NOMO-1 (cell line): ENCODE measurements around the gene GYS1.
"Not testable (repeated sequence)": the region's sequence is repeated elsewhere in the genome, so short reads cannot be mapped to it uniquely, and the experiment has no call there.

Source experiments
- DNase-seq, 2 experiments: peaks; one replicate each; lab custom pipeline; 2025; ENCODE audit not compliant: unreplicated experiment in 2 of 2; lab: John Stamatoyannopoulos, UW

The GYS1 gene

GRCh38 chr19:48993175-48994034, at the start of gene GYS1, which contains the start of gene RUVBL2:
TSS of gene GYS1 (minus strand) at chr19:48993309. CDS start at chr19:48993112, 197 bp downstream.
TSS of gene RUVBL2 (plus strand) at chr19:48993887. CDS start at chr19:48993912, 25 bp downstream.
- peak; percentile 99 to 100 for DNase-seq

DNA sequence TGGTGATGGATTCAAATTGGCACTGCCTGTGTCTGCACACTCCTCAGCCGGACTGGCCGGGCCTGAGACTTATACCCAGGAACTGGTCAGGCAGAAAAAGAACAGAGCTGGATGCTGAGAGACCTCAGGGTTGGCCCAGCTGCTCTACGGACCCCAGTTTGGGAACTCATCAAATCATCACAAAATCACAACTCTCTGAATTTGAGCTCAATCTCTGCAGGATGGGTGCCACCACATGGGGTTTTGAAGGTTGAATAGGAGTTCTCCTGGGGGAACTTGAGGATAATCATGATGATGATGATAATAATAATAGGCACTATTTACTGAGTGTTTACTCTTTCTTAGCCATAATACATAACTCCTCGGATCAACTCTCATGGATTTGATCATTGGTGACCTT, 49.6 kb upstream of the GYS1 start:
- not testable (repeated sequence) for DNase-seq

DNA sequence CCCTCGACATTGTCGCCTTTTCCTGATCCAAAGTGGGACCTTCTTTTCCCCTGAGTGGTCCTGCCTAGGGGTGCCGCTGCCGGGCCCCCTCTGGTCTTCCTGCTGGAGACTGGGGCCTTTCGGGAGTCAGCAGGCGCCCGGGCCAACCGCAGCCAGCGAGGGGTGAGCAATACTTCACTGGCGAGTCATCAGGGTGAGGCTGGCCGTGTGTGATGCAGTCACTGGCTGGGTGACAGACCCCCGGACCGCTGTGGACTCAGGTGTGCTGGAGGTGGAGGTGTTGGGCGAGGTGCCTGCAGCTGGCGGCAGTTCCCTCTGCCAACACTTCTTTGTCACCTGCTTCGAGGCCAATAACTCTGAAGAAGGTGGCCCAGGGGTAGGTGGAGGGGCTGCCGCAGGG, 49.1 kb upstream of the GYS1 start:
- no peak for DNase-seq

- DNase-seq, result not testable (repeated sequence)
Observed at GRCh38 chr19:49039736-49040135, 46.6 kb upstream of the GYS1 start.

DNA sequence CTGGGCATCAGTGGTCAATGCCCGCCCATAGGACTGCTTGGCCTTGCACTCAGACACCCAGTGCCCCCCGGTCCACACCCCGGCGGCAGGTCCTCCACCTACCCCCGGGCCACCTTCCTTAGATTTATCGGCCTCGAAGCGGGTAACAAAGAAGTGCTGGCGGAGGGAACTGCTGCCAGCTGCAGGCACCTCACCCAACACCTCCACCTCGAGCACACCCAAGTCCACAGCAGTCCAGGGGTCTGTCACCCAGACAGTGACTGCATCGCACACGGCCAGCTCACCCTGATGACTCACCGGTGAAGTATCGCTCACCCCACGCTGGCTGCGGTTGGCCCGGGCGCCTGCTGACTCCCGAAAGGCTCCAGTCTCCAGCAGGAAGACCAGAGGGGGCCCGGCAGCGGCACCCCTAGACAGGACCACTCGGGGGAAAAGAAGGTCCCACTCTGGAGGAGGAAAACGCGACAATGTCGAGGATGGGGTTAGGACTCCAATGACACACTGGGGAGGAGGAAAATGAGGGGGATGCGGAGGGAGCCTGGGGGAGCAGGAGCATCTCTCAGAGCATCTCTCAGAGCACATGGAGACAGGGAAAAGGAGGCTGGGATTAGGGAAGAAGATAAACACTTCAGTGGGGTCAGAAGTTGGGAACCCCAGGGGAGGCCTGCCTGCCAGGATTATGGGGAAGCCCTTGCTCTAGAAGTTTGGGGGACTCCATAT, 45.6 kb upstream of the GYS1 start:
- DNase-seq, result not testable (repeated sequence)

DNA sequence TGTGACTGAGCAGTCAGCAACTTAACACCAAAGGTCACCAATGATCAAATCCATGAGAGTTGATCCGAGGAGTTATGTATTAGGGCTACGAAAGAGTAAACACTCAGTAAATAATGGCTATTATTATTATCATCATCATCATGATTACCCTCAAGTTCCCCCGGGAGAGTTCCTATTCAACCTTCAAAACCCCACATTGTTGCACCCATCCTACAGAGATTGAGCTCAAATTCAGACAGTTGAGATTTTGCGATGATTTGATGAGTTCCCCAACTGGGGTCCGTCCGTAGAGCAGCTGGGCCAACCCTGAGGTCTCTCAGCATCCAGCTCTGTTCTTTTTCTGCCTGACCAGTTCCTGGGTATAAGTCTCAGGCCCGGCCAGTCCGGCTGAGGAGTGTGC, 45.0 kb upstream of the GYS1 start:
- DNase-seq, result not testable (repeated sequence)

- not testable (repeated sequence) for DNase-seq
Observed at GRCh38 chr19:49036815-49037214, 43.7 kb upstream of the GYS1 start, which contains the start of gene CGB1. TSS of gene CGB1 (minus strand) at chr19:49036895. CDS start at chr19:49036711, 184 bp downstream.

- not testable (repeated sequence) for DNase-seq
Observed at GRCh38 chr19:49031642-49032301, 38.7 kb upstream of the GYS1 start, which contains the start of gene CGB2. TSS of gene CGB2 (plus strand) at chr19:49031890. CDS start at chr19:49032096, 206 bp downstream.

DNA sequence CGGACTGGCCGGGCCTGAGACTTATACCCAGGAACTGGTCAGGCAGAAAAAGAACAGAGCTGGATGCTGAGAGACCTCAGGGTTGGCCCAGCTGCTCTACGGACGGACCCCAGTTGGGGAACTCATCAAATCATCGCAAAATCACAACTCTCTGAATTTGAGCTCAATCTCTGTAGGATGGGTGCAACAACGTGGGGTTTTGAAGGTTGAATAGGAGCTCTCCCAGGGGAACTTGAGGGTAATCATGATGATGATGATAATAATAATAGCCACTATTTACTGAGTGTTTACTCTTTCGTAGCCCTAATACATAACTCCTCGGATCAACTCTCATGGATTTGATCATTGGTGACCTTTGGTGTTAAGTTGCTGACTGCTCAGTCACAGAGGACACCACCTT, 37.2 kb upstream of the GYS1 start:
- DNase-seq, result not testable (repeated sequence)

- not testable (repeated sequence) for DNase-seq
Observed at GRCh38 chr19:49029749-49030148, 36.6 kb upstream of the GYS1 start.

GRCh38 chr19:49028686-49029085, 35.6 kb upstream of the GYS1 start:
- DNase-seq, result not testable (repeated sequence)

DNA sequence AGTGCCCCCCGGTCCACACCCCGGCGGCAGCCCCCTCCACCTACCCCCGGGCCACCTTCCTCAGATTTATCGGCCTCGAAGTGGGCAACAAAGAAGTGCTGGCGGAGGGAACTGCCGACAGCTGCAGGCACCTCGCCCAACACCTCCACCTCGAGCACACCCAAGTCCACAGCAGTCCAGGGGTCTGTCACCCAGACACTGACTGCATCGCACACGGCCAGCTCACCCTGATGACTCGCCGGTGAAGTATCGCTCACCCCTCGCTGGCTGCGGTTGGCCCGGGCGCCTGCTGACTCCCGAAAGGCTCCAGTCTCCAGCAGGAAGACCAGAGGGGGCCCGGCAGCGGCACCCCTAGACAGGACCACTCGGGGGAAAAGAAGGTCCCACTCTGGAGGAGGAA, 32.5 kb upstream of the GYS1 start:
- DNase-seq, result not testable (repeated sequence)

- not testable (repeated sequence) for DNase-seq
Observed at GRCh38 chr19:49025088-49025487, 32.0 kb upstream of the GYS1 start.

DNA sequence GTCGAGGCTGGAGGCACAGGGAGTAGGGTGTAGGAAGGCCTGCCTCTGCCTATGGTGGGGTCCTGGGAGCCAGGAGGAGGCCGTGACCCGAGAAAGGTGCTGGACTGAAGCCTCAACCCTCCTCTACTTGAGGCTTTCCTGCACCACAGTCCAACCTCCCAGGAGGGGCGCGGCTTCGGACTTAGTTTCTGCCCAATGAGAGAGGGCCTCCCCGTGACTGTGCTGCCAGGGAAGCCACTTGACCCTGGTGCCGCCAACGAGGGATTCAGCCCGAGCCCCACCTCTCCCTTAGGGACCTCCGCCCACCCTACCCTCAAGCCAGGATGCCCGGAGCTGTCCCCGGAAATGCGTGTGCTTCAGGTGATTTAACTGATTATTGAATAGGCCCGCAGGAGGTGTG, 31.1 kb upstream of the GYS1 start, which contains the start of gene CGB3:
Gene CGB3 (minus strand): TSS at position 101 of the 400 bp plus-strand sequence. CDS start 362 bp downstream, outside the sequence.
- not testable (repeated sequence) for DNase-seq

DNA sequence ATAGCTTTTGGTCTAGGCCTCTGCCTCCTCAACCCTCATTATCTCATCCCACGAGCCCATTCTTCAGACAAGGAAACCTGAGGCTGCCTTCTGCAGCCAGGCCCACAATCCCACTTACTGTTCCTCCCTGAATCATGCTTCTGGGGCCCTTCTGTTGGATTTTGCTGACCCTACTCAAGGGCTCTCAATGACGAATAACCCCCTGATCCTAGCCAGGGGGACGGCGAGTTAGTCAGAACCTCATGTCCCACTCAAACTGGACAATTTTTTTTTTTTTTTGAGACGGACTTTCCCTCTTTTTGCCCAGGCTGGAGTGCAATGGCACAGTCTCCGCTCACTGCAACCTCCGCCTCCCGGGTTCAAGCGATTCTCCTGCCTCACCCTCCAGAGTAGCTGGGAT, 29.0 kb upstream of the GYS1 start:
- no peak for DNase-seq

DNA sequence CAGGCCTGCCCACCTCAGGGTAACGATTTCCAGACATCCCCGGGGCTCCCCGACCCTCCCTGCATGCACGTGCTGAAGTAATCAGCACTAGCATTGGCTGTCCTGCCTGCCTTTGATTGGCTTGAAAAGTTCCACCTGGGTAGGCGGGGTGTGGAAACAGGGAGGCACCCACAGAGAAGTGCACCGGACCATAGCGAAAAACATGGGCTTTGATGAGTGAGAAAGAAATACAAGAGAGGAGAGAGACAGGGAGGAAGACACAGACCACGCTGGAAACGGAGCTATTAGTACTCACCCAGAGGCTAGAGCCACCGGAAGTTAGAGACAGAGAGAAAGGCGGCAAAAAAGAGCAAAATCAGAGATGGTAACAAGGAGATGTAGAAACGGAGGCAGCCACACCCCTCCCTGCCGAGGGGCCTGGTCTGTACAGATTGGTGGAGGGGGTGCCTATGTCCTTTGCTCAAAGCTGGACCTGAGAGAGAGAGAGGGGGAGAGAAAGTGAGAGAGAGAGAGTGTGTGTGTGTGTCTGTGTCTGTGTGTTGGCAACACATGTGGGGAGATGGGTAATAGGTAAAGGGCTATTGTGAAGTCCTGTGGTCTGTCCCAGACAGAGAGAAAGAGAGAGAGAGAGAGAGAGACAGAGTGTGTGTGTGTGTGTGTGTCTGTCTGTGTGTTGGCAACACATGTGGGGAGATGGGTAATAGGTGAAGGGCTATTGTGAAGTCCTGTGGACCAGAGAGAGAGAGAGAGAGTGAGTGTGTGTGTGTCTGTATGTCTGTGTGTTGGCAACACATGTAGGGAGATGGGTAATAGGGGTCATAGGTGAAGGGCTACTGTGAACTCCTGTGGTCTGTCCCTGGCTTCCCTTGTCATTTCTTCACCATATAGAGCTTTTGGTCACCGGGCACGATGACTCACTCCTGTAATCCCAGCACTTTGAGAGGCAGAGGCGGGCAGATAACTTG, 28.1 kb upstream of the GYS1 start:
- DNase-seq, result no peak

DNA sequence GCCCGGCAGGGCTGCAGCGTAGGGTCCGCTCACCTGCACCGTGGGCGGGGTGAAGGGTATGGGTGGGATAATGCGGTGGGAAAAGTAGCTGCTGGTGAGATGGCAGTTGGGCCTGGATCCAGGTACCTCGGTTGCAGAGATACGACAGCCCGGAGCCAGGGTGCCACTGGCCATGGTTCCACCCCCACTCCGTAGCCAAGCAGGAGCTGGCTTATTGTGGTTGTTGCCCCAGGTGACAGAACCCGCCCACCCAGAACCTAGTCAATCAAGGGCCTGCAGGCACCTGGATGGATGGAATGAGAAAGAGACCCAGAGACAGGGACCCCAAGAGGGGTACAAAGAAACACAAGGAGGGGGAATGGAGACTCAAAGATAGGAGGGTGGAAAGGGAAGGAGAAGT, 27.2 kb upstream of the GYS1 start:
- no peak for DNase-seq

DNA sequence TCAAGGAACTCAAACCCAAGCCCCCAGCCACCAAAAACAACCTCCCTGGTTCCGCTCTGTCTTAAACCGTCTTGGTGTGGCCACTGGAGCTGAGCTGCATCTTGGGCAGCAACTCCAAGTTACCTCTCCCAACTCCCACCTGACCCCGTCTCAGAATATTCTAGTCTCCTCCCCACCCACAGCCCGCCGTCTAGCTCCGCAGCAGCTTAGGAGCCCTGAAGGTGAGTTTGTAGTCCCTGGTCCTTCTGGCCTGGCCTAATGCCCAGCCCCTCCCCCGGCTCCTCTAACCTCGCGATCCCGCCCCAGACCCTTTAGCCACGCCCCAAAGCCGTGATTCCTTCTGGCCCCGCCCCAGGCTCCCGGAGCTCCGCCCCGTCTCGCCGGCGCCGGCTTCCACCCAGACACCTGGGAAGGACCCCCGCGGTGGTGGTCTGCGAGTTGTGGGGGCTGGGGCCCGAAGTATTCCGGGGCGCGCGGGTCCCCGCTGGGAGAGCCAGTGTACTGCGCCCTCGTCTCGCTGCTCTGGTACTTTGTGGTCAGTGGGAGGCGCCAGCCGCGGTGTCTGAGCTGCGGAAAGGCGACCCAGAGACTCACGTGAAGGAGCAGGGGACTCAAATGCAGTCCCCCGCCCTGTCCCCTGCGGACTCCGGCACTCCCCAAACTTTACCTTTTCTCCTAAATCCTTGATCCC, 26.3 kb upstream of the GYS1 start:
- DNase-seq, result peak in 1 of 2 experiments; percentile 21
